ENCODE results near the gene CARS1.
A peak's percentile ranks its signal among the peaks of the same experiment; 100 is the strongest.

CARS1 gene

DNA sequence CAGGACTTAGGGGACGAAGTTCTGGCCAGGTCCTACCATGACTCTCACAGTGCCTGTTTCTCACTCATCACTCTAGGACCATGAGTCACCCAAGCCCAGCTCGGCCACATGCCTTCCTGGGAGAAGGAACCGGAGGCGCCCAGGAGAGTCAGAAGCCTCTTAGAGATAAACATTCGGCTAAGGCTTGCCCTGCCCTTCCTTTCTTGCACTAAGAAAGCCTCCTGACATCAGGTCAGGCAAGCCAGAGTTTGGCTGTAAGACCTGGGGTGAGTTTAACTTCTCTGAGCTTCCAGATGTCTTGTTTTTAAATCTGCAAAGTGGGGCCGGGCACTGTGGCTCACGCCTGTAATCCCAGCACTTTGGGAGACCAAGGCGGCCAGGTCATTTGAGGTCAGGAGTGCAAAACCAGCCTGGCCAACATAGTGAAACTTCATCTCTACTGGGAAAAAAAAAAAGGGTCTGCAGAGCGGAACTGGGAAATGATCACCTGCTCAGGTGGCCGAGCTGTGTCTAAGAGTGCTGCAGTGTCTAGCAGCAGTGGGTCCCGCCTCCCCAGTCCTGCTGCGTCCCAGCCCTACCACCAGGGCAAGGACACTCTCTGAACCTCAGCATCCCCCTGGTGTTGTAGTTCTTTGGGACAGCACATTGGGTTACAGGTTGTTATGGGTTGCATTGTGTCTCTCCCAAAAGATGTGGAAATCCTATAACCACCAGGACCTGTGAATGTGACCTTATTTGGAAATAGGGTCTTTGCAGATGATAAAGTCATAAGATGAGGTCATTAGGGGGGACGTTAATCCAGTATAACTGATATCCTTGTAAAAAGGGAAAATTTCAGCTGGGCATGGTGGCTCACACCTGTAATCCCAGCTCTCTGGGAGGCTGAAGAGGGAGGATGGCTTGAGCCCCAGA, 1.8 kb upstream of the CARS1 start:
- DNase-seq = peak; percentile 78

DNA sequence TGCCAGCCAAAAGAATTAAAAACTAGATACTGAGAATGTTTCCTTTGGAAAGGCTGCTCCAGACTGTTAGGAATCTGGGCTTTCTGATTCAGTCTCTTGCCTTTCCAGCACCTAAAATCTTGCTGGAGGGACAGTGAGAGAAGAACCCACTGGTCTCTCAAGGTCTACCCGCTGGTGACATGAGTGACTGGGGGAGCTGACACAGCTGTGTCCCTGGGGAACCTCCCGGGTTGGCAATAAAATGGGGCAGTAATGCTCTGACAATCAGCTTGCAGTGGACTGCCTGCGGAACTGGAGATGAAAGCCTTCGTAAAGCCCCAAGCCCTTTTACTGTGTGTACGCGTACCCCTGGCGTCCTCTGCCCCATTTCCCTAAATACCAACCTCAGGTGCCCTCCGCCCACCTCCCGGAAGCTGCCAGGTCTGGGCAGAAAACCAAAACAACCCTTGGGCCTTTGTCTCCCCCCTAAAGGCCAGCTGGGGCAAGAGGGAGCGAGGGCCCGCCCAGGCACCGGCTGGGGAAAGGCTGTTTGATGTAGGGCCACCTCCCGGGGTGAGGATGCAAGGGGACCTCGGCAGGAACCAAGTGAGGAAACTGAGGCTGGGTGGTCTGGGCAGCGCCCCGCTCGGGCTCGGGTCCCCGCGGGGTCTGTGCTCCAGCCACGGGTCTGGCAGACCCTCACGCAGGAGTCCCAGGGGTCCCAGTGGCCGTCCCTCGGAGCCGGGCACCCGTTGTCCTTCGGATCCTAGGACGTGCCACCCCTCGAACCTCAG, 741 bp downstream of the CARS1 start:
- no peak for DNase-seq

DNA sequence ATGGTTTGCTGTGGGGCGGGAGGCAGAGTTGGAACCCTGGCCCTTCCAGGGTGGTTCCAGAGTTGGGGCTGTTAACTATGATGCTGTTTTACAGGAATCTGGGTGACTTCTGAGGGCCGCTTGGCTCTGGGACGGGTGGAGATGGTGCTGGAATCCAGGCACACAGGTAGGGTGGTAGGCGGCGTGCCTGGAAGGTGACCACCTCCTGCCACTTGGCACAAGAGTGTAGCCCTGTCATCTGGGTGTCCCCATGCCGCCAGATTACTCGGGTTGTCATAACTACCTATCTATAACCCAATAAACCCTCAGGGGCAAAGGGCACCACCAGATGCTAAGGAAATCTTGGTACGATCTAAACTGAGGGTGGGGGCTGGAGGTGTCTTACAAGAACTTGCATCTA, 1.3 kb downstream of the CARS1 start:
- no peak for DNase-seq

DNA sequence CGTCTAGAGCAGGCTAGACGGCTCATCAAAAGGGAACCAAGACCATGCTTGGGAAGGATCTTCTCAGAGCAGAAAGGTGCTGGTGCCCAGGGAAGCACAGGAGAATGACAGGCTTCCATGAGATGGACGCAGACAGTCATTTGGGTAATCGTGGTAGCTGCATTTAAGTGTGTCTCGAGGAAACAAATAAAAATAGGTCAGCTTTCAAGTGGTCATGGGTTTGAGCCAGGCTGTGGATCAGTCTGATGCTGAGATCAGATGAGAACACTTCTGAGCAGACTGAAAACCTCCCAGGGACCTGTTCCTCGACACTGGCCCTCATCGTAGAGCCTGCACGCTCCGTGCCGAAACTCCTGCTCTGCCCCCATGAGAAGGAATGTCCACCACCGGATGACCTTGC, 4.7 kb downstream of the CARS1 start:
- DNase-seq = no peak

DNA sequence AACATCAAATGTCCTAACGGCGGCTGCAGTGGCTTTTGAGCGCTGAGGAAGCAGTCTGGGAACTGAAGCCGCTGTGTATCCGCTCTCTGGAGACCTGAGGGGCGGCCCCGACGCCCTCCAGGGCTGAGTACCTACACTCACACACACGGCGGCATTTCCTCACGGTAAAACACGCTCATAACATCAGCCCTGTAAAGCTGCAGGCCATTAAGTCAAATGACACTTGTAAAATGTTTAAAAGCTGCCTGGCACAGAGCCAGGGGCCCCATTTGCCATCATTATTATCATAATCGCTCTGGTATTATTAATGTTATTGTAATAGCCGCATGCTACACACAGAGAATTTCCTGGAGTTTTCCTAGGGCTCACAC, 5.1 kb downstream of the CARS1 start:
- DNase-seq = no peak

DNA sequence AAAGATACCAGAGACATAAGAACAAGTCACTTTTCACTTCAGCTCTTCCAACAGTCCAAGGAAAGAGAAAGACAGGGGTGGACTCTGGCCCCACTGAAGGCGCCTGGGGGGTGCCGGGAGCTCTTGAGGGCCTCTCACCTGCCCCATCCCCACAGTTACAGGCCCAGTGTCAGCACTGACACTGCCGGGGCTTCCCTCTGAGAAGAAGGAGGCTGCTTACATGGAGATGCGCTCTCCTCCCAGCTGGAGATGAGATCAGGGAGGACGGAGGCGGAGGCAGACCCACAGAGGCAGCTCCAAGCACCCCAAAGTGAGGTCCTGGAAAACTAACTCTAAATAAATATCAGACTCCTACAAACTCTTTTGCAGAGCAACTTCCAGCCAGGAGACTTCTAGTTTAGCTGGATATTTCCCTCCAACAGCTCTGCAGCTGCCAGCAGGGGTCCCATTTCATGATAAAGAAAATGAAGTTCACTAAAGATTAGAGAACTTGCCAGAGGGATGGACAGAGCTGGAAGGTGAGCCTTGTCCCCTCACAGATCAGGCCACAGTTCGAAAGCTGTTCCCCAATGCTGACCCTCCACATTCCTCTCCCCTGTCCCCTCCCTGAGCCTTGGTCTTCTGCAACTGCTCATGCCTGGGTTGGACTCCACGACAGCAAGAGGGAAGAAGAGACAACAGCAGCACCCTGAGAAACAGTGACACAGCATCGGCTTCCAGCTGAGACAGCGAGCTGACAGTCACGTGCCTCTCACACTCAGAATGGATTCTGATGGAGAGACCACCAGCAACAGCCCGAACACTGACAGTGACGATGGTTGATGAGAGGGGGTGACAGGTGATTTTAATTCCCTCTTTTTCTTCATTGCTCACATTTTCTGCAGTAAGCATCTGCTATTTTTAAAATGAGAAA, 5.8 kb downstream of the CARS1 start:
- DNase-seq = no peak

DNA sequence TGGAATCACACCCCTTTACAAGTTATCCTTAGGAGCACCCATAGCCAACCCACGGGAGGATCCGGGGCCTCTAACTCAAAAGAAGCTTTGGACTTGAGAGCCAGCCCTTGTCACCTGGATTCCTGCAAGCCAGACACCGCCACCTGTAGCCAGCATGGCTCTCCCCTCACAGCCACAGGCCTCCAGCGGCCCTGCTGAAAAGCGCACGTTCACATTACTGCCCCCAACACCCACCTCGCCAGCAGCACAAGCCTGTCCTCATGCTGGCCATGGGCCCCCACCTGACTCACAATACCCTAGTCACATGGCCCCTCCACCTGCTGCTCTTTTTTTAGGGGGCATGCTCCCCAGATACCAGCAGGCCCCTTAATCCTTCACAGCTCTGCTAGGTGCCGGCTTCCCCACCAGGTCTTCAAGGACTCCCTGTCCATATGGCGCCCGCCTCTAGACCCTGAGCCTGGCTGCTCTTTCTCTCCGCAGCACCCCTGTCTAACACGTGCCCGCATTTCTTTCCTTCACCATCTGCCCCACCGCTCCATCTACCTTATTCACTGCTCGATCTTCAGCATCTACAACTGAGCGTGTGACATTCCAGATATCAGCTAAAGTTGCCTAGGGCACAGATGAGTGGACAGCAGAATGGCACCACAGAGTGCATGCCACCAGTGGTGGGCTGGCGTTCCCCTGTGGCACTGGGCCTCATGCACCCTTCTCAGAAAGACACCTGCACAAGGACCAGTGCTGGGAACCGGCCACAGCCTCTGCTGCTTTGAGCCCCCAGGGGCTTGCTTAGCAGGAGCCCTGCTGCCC, 6.6 kb downstream of the CARS1 start:
- no peak for DNase-seq

DNA sequence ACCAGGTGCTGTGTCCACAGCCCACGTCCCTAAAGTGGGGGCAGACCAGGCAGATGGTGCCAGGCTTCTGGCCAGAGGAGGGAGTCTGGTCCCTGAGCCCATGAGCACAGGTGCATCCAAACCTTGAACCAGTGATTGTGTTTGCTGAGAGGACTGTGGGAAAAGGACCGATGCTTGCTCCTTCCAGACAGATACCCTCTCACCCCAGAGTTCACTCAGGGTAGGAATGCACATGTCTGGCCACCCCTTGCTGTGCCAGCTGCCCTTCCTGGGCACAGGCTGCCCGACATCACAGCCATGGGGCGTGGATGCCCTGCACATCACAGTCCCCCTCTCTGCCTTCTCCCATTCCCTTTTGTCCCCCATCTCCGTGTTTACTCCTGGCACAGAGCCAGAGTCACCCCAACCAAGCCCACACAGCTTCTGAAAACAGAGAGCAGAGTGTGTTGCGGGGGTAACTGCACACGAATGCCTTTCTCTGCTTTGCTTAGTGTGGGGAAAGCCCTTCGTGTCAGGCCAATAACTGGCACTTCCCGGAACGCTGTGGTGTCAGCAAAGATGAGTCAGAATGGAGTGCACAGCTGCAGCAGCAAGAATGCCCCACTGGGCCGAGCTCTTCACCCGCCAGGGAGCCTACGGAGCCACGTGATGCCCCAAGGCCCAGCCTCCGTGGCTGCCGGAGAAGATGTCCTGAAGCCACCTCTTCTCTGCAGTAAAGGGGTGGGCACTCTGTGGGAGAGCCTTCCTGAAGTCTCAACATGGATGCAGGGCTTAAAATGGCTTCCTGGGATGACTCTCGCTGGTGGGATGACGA, 7.6 kb downstream of the CARS1 start:
- peak; percentile 73 for DNase-seq

DNA sequence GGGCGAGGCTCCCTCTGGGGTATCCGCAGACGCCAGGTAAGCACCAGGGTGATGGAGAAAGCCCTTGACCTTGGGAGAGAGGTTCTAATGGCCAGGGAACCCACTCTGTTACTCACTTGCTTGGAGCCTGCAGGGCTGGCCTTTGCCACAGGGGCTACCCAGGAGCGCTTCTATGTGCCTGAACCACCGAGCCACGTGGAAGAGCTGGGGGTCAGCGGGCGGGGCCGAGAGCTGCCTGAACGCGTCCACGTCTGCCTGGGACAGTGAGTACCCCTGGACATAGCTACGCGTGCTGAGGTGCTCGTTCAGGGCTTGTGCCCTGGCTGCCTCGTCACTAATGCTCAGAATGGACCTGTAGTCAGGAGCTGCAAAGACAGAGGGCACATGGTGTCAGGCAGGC, 9.6 kb downstream of the CARS1 start:
- no peak for DNase-seq

DNA sequence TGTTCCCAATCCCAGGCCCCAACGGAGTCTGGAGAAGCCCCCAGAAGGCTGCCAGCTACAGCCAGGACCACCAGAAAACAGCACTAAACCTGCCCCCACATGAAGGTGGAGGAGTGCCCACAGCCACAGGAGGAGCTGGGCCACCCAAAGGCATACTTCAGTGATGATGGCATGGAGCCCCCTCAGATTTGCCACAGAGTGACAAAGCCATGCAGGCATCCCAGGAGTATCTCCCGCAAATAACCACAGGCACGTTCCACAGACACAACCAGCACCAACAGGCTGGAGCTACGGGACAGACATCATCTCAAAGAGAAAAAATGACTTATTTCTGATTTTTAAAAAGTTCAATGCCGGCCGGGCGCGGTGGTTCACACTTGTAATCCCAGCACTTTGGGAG, 10.6 kb downstream of the CARS1 start:
- DNase-seq = no peak

DNA sequence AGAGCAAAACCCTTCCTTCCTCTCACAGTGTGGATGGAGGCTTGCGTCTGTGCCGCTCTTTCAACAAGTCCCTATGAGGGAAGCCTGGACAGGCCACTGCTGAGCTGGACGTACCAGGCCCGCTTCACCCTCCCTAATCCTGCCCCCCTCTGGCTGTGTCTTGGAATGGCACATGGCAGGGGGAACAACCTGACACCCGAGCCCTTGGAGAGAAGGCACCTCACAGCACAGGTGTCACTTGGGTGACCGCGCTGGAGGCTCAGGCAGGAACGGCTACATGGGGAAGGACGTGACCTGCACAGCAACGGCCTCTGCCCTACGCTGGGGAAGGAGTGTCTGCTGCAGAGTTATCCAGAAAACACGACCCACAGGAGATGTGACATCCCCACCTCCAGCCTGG, 11.0 kb downstream of the CARS1 start:
- DNase-seq = no peak

DNA sequence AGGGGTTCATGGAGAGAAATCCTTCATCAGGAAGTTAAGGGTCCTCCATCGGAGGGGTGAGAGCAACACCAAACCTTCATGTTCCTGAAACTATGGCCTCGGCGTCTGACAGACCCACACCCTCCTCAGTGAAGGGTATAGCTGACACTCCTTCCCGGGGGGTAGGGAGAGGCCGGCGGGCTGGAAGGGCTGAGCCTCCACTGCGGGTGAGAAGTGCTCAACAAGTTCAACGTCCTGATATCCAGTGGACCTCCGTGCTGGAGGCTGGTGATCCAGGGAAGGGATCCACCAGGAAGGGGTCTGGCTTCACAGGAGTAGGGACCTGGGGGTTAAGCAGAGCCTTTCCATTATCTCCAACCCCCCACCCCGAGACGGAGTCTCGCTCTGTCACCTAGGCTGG, 12.3 kb downstream of the CARS1 start:
- DNase-seq = no peak

DNA sequence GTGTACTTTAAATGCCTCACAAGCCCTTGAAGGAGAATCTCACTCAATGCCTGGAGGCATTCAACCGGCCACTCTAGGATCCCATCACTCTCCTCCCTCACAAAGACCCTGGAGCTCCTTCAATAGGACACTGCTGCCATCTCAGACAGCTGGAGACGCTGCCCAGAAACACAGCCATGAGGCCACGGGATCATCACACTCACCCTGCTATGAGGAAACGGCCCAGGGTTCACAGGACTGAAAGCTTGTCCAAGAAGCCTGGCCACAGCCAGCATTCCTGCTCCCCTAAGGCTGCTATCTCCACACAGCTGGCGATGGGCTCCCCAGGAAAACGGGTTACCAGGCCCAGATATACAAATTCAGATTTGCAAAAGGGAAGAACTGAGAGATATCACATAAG, 13.2 kb downstream of the CARS1 start:
- DNase-seq = peak; percentile 77

DNA sequence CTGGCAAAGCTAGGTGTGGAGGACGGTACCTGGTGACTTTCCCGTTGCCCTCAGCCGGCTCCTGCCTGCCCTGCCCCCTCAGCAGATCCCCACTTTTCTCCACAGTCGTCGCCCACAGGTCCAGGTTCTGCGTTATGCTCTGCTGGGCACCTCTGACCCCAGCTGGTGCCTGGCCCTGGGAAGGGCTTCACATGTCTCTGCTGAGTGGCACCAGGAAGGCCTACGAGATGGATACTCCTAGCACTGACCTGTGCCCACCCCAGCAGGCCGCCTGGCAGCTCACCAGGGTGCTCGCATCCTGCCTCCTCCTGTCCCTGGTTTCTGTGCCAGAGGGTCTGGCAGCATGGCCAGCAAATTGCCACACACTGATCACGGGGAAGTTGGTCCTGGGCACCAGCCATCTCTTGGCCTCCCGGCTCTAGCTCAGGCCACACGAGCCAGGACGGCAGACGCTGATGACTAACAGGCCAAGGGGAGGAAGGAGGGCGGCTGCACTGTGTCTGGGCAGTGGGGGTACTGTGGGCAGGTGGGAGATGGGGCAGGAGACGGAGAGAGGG, 13.8 kb downstream of the CARS1 start:
- DNase-seq = no peak

DNA sequence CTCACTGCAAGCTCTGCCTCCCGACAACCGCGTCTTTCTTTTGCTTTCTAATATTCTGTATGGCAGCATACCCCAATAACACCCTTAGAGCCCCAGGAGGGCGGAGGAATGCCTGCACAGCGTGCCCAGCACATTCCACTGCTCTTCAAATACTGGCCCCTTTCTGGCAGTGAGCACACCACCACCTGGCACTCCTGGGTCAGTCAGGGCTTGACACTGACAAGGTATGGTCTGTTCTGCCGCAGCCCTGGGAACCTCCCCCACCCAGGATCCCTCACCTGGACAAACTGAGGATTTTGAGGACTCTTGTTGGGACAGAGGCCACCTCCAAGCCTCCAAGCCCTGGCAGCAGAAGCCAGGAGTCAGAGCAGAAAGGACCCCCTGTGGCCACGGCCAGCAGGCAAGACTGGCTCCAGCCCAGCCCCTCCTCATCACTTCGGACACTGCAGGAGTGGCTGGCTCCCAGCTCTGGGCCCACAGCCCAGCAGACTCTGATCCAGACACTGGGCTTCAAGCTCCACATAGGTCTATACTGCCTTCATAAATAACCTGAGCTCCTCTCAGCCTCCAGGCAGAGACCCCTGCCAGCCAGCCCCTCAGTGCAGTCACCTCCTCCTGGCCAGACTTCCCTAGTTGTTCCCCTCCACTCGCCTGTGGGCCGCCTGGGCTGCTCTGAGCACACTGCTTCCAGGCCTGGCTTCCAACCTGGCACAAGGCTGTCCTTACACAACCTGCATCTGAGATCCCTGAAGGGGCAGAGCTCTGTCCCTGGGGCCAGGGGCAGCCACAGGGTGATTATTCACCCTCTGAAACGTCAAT, 14.5 kb downstream of the CARS1 start:
- no peak for DNase-seq

DNA sequence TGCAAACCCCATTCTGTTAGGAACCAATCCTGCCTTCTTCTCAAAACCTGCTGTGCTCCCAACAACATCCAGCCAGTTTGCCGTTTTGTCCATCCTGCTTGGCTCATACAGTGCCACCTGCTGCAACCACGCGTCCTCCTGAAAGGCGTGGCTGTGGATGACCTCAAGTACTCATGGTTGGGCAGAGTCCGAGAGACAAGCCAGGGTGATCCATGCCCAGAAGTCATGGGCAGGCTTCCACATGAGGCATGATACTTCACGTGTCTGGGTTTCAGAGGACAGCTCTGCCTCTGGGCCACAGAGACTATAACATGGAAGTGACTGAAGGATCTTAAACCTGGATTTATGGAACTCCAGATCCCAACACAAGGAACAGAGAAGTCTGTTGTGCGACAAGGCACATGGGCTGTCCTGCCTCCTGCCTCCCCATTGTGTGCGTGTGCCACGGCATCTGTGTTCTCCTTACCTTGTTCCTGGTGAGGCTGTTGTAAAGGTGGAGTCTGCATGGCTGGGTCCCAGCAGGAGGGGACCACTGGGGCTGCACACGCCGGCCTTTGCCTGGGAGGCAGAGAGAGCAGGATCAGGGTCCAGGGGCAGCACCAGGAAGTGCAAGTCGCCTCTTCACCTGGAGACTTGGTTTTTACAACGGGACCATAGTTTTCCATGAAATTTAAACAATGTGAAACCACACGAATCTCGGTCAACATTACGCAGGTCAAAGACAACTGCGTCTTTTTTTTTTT, 15.4 kb downstream of the CARS1 start:
- DNase-seq = no peak

DNA sequence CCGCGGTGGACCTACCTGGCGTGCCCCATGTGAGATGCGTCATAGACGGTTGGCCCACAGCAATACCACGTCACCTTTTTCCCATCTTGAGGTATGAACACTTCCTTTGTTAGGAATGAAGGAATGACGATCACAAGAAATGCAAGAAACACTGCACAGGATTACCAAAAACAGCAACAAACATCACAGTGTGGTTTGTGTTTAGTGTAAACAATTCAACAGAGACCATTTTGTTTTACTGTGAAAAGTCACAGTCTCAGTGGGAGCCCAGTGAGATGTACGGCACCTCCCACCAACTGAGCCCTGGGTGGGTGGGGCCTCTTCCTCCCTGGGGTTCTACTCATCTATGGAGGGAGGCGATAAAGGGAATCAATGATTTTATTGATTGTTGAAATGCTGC, 16.3 kb downstream of the CARS1 start:
- DNase-seq = no peak

DNA sequence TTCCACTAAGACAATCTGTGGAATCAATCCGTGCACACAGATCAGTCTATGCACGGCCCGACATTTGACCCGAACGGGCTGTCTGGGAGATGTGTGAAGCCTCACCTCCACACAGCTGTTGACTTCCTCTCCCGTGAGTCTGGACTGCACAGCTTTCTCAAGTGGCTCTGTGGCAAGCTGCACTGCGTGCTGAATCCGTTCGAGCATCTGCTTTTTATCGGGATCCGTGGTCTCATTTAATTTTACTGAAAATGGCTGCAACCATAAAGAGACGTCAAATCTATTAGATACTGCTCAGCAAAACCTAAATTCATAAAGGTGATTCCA, 19.3 kb downstream of the CARS1 start:
- DNase-seq = no peak
